8988T (cell line): ENCODE data around the gene SMC4.

Source experiments
- DNase-seq: peaks from one replicate; pipeline ENCODE4 v3.0.0; 2011

SMC4 gene

GRCh38 chr3:160480931-160481330 lies 81.5 kb downstream of the SMC4 start:
- no peak for DNase-seq

- DNase-seq: no peak
These were observed 82.4 kb downstream of the SMC4 start for GRCh38 chr3:160481856-160482255.

GRCh38 chr3:160482796-160483195 lies 83.3 kb downstream of the SMC4 start:
- DNase-seq: no peak
